ENCODE data around the gene DYRK3.
"Not testable (repeated sequence)": the region's sequence is repeated elsewhere in the genome, so short reads cannot be mapped to it uniquely, and the experiment has no call there.

Gene DYRK3

GRCh38 chr1:206628916-206629315 is 6.4 kb upstream of the DYRK3 start:
- DNase-seq (ENCODE audit: low read depth in 1 of 2, low spot score in 1 of 2), result no peak

DNA sequence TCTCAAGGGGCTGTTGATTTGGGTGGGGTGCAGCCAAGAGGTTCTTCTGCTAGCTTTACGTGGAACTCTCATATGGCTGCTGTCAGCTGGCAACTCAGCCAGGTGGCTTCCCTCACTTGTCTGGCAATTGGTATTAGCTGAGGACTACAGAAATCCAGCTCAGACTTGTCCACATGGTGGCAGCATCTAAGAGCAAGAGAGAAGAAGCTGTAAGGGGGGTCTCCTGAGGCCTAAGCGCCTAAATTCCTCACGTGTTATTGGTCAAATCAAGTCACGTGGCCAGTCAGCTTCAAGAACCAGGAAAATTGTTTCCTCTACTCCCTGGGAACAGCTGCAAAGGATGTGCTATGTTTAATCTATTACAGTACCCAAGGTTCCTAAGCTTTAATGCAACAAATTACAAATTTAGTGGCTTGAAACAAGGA is 4.2 kb upstream of the DYRK3 start:
- no peak for DNase-seq (ENCODE audit: low read depth in 1 of 2, low spot score in 1 of 2)

- no peak for DNase-seq (ENCODE audit: low read depth in 1 of 2, low spot score in 1 of 2)
Measured at GRCh38 chr1:206633708-206634121, 1.6 kb upstream of the DYRK3 start.

DNA sequence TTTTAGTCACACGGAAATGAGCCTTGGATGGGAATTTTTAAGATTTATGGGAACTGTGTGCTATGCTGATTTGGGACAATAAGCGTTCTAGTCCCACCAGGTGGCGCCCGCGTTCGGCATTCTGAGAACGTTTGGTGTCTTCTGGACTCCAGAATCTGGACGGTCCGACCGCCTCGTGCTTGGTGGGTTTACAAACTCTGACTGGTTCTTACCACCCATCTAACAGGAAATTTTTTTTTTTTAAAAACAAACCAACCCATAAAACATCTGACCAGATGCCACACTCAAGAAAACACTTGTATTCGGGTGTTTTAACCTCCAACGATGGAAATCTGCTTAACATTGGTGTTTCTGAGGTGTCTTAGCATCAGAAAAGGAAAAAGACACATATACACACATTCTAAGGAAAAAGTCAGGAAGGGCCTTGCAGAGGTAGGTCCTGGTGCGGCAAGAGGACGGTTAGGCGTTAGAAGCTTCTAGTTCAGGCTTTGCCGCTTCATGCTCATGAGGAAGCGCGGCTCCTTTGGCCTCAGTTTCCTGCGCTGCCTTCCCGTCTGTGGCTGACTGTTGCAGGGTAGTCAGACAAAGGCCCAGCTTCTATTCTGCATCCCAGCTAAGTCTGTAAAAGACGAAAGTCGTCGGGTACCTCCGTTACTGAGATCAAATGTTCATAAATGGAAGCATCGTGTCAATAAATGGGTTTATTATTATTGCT is 814 bp upstream of the DYRK3 start:
- DNase-seq (ENCODE audit: low read depth in 1 of 2, low spot score in 1 of 2), result peak; percentile 29 to 64

DNA sequence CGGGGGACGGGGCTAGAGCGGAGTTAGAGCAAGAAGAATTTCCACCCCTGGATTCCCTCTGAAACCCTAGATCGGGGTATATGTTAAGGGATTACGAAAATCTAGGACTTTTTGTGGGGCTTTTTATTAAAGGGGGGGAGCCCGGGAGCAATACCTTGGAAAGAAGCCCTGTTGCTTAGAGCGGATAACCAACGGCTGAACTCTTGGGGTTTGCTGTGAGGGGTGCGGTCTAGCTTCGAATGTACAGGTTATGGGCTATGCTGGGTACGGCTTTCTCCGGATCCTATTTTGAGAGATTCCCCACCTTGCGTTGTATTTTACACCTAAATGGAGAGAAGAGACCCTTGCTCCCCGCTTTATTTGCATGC is 626 bp downstream of the DYRK3 start:
- DNase-seq (ENCODE audit: low read depth in 1 of 2, low spot score in 1 of 2), result no peak

- DNase-seq (ENCODE audit: low read depth in 1 of 2, low spot score in 1 of 2), result no peak
Measured at GRCh38 chr1:206636671-206637070, 1.3 kb downstream of the DYRK3 start.

- DNase-seq (ENCODE audit: low read depth in 1 of 2, low spot score in 1 of 2), result no peak
Measured at GRCh38 chr1:206637605-206638004, 2.3 kb downstream of the DYRK3 start.

DNA sequence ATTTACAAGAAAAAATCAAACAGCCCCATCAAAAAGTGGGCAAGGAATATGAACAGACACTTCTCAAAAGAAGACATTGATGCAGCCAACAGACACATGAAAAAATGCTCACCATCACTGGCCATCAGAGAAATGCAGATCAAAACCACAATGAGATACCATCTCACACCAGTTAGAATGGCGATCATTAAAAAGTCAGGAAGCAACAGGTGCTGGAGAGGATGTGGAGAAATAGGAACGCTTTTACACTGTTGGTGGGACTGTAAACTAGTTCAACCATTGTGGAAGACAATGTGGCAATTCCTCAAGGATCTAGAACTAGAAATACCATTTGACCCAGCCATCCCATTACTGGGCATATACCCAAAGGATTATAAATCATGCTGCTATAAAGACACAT is 6.7 kb downstream of the DYRK3 start:
- DNase-seq (ENCODE audit: low read depth in 1 of 2, low spot score in 1 of 2), result not testable (repeated sequence)

- DNase-seq (ENCODE audit: low read depth in 1 of 2, low spot score in 1 of 2), result no peak
Measured at GRCh38 chr1:206643118-206643698, 7.9 kb downstream of the DYRK3 start.

GRCh38 chr1:206646504-206646903 is 11.2 kb downstream of the DYRK3 start:
- no peak for DNase-seq (ENCODE audit: low read depth in 1 of 2, low spot score in 1 of 2)

DNA sequence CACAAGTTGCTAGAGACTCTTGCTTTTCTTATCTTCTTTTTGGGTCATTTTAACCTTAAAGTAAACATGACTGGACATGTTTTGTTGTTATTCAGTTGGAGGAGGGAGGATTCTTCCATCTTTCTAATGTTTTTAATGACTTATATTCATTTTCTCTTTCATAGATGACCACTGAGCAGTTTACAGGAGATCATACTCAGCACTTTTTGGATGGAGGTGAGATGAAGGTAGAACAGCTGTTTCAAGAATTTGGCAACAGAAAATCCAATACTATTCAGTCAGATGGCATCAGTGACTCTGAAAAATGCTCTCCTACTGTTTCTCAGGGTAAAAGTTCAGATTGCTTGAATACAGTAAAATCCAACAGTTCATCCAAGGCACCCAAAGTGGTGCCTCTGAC is 11.9 kb downstream of the DYRK3 start:
- no peak for DNase-seq (ENCODE audit: low read depth in 1 of 2, low spot score in 1 of 2)

- no peak for DNase-seq (ENCODE audit: low read depth in 1 of 2, low spot score in 1 of 2)
Measured at GRCh38 chr1:206649261-206649921, 14.1 kb downstream of the DYRK3 start.

DNA sequence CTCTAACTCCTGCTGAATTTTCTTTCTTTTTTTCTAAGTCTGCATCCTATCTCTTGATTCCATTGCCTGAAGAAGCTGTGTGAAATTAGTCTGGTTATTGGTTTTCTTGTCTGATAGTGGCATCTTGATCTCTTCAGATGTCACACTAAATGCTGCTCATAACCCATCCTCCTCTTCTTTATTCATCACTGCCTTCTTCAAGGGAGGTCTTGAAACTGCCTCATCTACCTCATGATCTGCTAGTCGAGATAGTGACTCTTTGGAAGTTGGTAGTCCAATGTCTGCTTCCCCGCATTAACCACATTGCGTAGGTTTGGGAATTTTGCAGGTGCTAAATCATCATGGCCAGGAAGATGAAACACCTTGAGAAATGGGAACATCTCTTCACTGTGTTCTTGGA is 15.7 kb downstream of the DYRK3 start:
- no peak for DNase-seq (ENCODE audit: low read depth in 1 of 2, low spot score in 1 of 2)

GRCh38 chr1:206651958-206652890 is 16.9 kb downstream of the DYRK3 start:
- no peak for DNase-seq (ENCODE audit: low read depth in 1 of 2, low spot score in 1 of 2)

- DNase-seq (ENCODE audit: low read depth in 1 of 2, low spot score in 1 of 2), result no peak
Measured at GRCh38 chr1:206653715-206654459, 18.6 kb downstream of the DYRK3 start.

- DNase-seq (ENCODE audit: low read depth in 1 of 2, low spot score in 1 of 2), result no peak
Measured at GRCh38 chr1:206654828-206655227, 19.5 kb downstream of the DYRK3 start.

DNA sequence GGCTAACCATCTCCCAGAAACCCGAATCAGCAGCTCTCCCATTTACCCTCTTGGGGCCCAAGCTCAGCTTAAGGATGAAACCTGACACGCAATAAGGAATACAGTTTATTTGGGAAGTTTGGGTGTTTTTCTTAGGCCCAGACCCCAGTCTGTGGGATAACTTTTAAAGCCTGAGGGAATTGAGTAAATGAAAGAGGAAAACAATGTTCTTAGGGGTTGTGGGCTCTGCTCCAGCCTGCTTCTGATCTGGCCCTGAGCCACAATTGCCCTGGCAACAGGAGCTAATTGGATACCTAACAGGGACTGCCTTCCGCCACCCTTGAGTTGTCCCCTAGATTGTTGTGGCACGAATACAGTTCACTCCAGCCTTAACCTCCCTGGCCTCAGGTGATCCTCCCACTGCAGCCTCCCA is 20.1 kb downstream of the DYRK3 start:
- no peak for DNase-seq (ENCODE audit: low read depth in 1 of 2, low spot score in 1 of 2)

DNA sequence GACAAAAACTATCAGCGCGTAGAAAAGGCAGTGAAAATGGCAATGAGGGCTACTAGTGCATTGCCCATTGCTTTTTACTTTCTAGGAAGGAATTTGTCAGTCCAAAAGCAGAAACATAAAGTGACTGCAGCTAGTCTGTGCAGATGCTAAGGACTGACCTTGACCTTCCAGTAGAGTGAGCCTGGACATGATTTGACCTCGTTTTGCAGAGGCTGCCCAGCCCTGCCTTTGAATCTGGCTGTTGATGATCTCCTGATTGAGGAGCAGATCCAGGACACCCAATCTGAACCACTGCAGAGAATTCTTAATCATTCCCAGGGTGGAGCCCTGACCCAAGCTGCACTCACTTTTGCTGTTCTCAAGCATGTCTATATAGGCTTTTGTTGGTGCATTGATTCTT is 21.6 kb downstream of the DYRK3 start:
- DNase-seq (ENCODE audit: low read depth in 1 of 2, low spot score in 1 of 2), result no peak

- no peak for DNase-seq (ENCODE audit: low read depth in 1 of 2, low spot score in 1 of 2)
Measured at GRCh38 chr1:206657751-206658150, 22.4 kb downstream of the DYRK3 start.

GRCh38 chr1:206658264-206658980 is 23.1 kb downstream of the DYRK3 start:
- peak; percentile 21 to 32 for DNase-seq (ENCODE audit: low read depth in 1 of 2, low spot score in 1 of 2)
